HCT116 (cell line): ENCODE results near the gene NFKBIA. TPM values are rescaled to one million over a fixed set of nuclear protein-coding genes. Genes with fewer than 3 reads are reported as not detected.
A peak's percentile ranks its signal among the peaks of the same experiment; 100 is the strongest.

ENCODE experiments used
- ATAC-seq: fragments of 200-7000 bp; cut with Tn5 transposase; 2 replicates; pipeline ENCODE4 v1.9.1; 2020; ENCODE audit warnings: mild to moderate bottlenecking, moderate library complexity
- BruUV-seq: library from RNA; stranded (reverse); fragments of 400-500 nt; replicated peaks from 2 replicates; lab custom pipeline; 2021; lab: Mats Ljungman, UMichigan
- CTCF ChIA-PET: fragments of 300-600 bp; sonication (Branson Sonifier 250); formaldehyde crosslinking; loops from one replicate; lab custom pipeline; 2021; ENCODE audit warnings: antibody characterized with exemption; lab: Charles Lee
- POLR2A ChIA-PET: fragments of 300-600, 350-600 bp; sonication (Branson Sonifier 250); formaldehyde crosslinking; loops from one replicate; lab custom pipeline; 2021; ENCODE audit warnings: antibody characterized with exemption; lab: Charles Lee
- RAD21 ChIA-PET, 2 experiments: fragments of 300-600 bp; sonication (Branson Sonifier 250); formaldehyde crosslinking; loops; one replicate each; lab custom pipeline; 2023; ENCODE audit warnings: low total read pairs in 2 of 2; ENCODE audit not compliant: uncharacterized antibody in 2 of 2, unreplicated experiment in 2 of 2, low non-redundant PET in 1 of 2; lab: Charles Lee
- DNase-seq: peaks from one replicate; pipeline ENCODE4 v3.0.0-alpha.2; 2010; ENCODE audit warnings: low read depth, low spot score
- H2AFZ ChIP-seq: fragments of 200-600 bp; shearing (Covaris generic), sonication (generic); 2 replicates; pipeline ENCODE4 v1.6.1; 2017; ENCODE audit warnings: low read depth, mixed run types, mixed read lengths, antibody characterized with exemption, low read length; ENCODE audit not compliant: poor library complexity, severe bottlenecking
- H3K27ac ChIP-seq: 2 replicates; pipeline ENCODE4 v1.5.1; 2012; ENCODE audit warnings: low read depth, low read length
- H3K27me3 ChIP-seq: fragments of 200-600 bp; sonication (generic); 2 replicates; pipeline ENCODE4 v1.6.1; 2016; ENCODE audit warnings: mixed run types, low read length, mixed read lengths; ENCODE audit not compliant: insufficient read depth
- H3K36me3 ChIP-seq, 2 experiments: fragments of 200-500 bp in 1 of 2; fragments of 200-600 bp in 1 of 2; sonication (Bioruptor generic) in 1 of 2; sonication (generic) in 1 of 2; 2 replicates each; pipeline versions ENCODE4 v1.5.1 to v1.6.1; 2014 to 2016; ENCODE audit warnings: low read length in 2 of 2, inconsistent platforms in 1 of 2, mixed read lengths in 1 of 2, mixed run types in 1 of 2; ENCODE audit not compliant: insufficient read depth in 2 of 2, control insufficient read depth in 1 of 2
- H3K4me1 ChIP-seq, 2 experiments: fragments of 200-600 bp in 1 of 2; sonication (generic) in 1 of 2; 2 replicates each; pipeline versions ENCODE4 v1.5.1 to v1.6.1; 2012 to 2017; ENCODE audit warnings: low read length in 2 of 2, inconsistent platforms in 1 of 2, mild to moderate bottlenecking in 1 of 2, mixed read lengths in 1 of 2, mixed run types in 1 of 2, moderate library complexity in 1 of 2; ENCODE audit not compliant: insufficient read depth in 2 of 2, control insufficient read depth in 1 of 2
- H3K4me2 ChIP-seq: fragments of 200-600 bp; sonication (generic); 2 replicates; pipeline ENCODE4 v1.6.1; 2017; ENCODE audit warnings: mixed run types, low read length, mixed read lengths
- H3K4me3 ChIP-seq, 2 experiments: fragments of 200-600 bp in 1 of 2; sonication (generic) in 1 of 2; replicated peaks in 1 of 2; 2 replicates each; pipeline ENCODE4 v1.5.1; 2011 to 2016; ENCODE audit warnings: low read length in 2 of 2, control low read depth in 1 of 2, low read depth in 1 of 2, mild to moderate bottlenecking in 1 of 2, mixed read lengths in 1 of 2, mixed run types in 1 of 2
- H3K79me2 ChIP-seq: fragments of 200-600 bp; sonication (generic); 2 replicates; pipeline ENCODE4 v1.6.1; 2017; ENCODE audit warnings: mild to moderate bottlenecking, mixed run types, low read length, moderate library complexity, mixed read lengths; ENCODE audit not compliant: insufficient read depth
- H3K9ac ChIP-seq: fragments of 200-600 bp; sonication (generic); 2 replicates; pipeline ENCODE4 v1.6.1; 2016; ENCODE audit warnings: low read length, mixed read lengths
- H3K9me2 ChIP-seq: fragments of 200-600 bp; sonication (generic), shearing (Covaris generic); 2 replicates; pipeline ENCODE4 v1.6.1; 2017; ENCODE audit warnings: mixed run types, mild to moderate bottlenecking, moderate library complexity; ENCODE audit not compliant: insufficient read depth
- H3K9me3 ChIP-seq, 2 experiments: fragments of 200-500 bp in 1 of 2; fragments of 200-600 bp in 1 of 2; sonication (Bioruptor generic) in 1 of 2; sonication (generic) in 1 of 2; 2 replicates each; pipeline ENCODE4 v1.6.1; 2014 to 2017; ENCODE audit warnings: low read length in 2 of 2, mixed read lengths in 2 of 2, inconsistent platforms in 1 of 2, low read depth in 1 of 2, mild to moderate bottlenecking in 1 of 2, mixed run types in 1 of 2, moderate library complexity in 1 of 2; ENCODE audit not compliant: control insufficient read depth in 1 of 2, insufficient read depth in 1 of 2
- H4K20me1 ChIP-seq: fragments of 200-600 bp; sonication (generic), shearing (Covaris generic); 2 replicates; pipeline ENCODE4 v1.6.1; 2017; ENCODE audit warnings: mixed run types, mild to moderate bottlenecking, moderate library complexity; ENCODE audit not compliant: insufficient read depth
- CBX3 ChIP-seq: IDR thresholded peaks from 2 replicates; pipeline ENCODE4 v1.6.1; 2012; ENCODE audit warnings: low read depth
- CEBPB ChIP-seq: IDR thresholded peaks from 2 replicates; pipeline ENCODE4 v1.6.1; 2012; ENCODE audit warnings: low read depth
- EGR1 ChIP-seq: IDR thresholded peaks from 2 replicates; pipeline ENCODE4 v1.6.1; 2012; ENCODE audit warnings: low read depth
- EZH2phosphoT487 ChIP-seq: fragments of 200-600 bp; IDR thresholded peaks from 2 replicates; pipeline ENCODE4 v1.6.1; 2018; ENCODE audit warnings: antibody characterized with exemption, borderline replicate concordance
- FOSL1 ChIP-seq: IDR thresholded peaks from 2 replicates; pipeline ENCODE4 v1.6.1; 2012; ENCODE audit warnings: low read depth
- POLR2A ChIP-seq: IDR thresholded peaks from 2 replicates; pipeline ENCODE4 v1.7.0; 2011; ENCODE audit warnings: borderline replicate concordance; ENCODE audit not compliant: insufficient read depth, insufficient read length; ENCODE audit errors: extremely low read depth
- POLR2AphosphoS5 ChIP-seq: IDR thresholded peaks from 2 replicates; pipeline ENCODE4 v1.6.1; 2011; ENCODE audit warnings: mild to moderate bottlenecking, low read depth, low read length, moderate library complexity
- RAD21 ChIP-seq: IDR thresholded peaks from 2 replicates; pipeline ENCODE4 v1.6.1; 2012; ENCODE audit warnings: low read depth, mild to moderate bottlenecking
- SIN3A ChIP-seq: IDR thresholded peaks from 2 replicates; pipeline ENCODE4 v1.6.1; 2012; ENCODE audit warnings: low read depth
- SP1 ChIP-seq: IDR thresholded peaks from 2 replicates; pipeline ENCODE4 v1.6.1; 2012; ENCODE audit warnings: low read depth
- YY1 ChIP-seq: IDR thresholded peaks from 2 replicates; pipeline ENCODE4 v1.6.1; 2011; ENCODE audit warnings: low read length, low read depth, moderate library complexity, mild to moderate bottlenecking; ENCODE audit not compliant: insufficient replicate concordance; ENCODE audit errors: extremely low read depth
- ZFX ChIP-seq: fragments of 450-650 bp; IDR thresholded peaks from 2 replicates; pipeline ENCODE4 v1.6.1; 2017
- ZNF274 ChIP-seq: fragments of 200-500 bp; sonication (Bioruptor generic); IDR thresholded peaks from 2 replicates; pipeline ENCODE4 v1.6.1; 2014; ENCODE audit warnings: mild to moderate bottlenecking, low read depth, low read length, inconsistent platforms
- intact Hi-C: fragments of 100-400 bp; cut with micrococcal nuclease; formaldehyde crosslinking; loops from 2 replicates; pipeline ENCODE4 v1.10.0; 2022
- total RNA-seq: library from RNA; stranded (reverse); gene quantifications from one replicate; pipeline ENCODE4 v1.2.1, GENCODE V29; 2021; ENCODE audit not compliant: unreplicated experiment
- TF ChIP-seq, protein P1 (sequence below), 3 experiments: fragments of 200-600 bp in 1 of 3; sonication (generic) in 1 of 3; IDR thresholded peaks in 2 of 3; conservative IDR thresholded peaks in 1 of 3; 2 replicates each; pipeline ENCODE4 v1.5.1; 2012 to 2017; ENCODE audit warnings: low read depth in 2 of 3, low read length in 2 of 3, antibody characterized with exemption in 1 of 3, borderline replicate concordance in 1 of 3, control low read depth in 1 of 3, mild to moderate bottlenecking in 1 of 3, mixed read lengths in 1 of 3, mixed run types in 1 of 3, moderate library complexity in 1 of 3; ENCODE audit not compliant: insufficient read depth in 1 of 3
- TF ChIP-seq, protein P2 (sequence below): IDR thresholded peaks from 2 replicates; pipeline ENCODE4 v1.6.1; 2012
- TF ChIP-seq, protein P3 (sequence below): IDR thresholded peaks from 2 replicates; pipeline ENCODE4 v1.6.1; 2012
- TF ChIP-seq, protein P4 (sequence below): IDR thresholded peaks from 2 replicates; pipeline ENCODE4 v1.6.1; 2012; ENCODE audit warnings: low read depth
- TF ChIP-seq, protein P5 (sequence below): IDR thresholded peaks from 2 replicates; pipeline ENCODE4 v1.6.1; 2011; ENCODE audit warnings: mild to moderate bottlenecking, low read length, moderate library complexity; ENCODE audit not compliant: insufficient replicate concordance; ENCODE audit errors: extremely low read depth

Gene NFKBIA
- total RNA-seq, 1 experiment from 2014 or later = 42.6 TPM

DNA sequence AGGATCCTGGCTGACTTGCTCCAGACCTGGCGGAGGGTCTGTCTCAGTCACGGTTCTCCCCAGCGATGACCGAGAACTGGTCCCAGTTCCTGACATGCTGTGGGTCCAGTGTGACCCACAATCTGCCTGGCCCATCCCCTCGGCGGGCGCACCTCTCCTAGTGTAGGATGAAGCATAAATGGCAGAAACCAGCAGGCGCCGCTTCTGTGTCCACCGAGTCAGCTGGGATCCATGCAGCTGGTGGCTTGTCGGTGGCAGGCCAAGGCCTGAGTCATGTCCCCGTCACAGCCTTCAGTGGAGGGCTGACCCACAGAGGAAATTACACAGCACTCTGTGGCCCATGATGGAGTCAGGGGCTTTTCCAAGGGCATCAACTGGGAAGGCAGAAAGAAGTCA is 38.5 kb downstream of the NFKBIA start:
- no peaks in the 10 kb centered on the region for H3K79me2 ChIP-seq
- H3K27ac ChIP-seq = peak overlapping the region; percentile 31; the same call in 1 of the 2 replicates
- ChIA-PET POLR2A (interaction anchor here (0.9 to 1.7 kb wide), 3 partner anchors 8 to 74 kb away, joined by 4 to 8 read pairs (median 7); partner anchors contain the start of genes NFKBIA and PSMA6), CTCF (interaction anchor here (1.4 kb wide), 1 partner anchor 8 kb away, joined by 3 read pairs; no protein-coding TSS in a partner anchor), RAD21 (interaction anchor here in 1 of 2 experiments (0.6 to 1.0 kb wide), 2 partner anchors 15 to 38 kb away, joined by 3 read pairs; no protein-coding TSS in a partner anchor)
- H3K36me3 ChIP-seq = no peaks in the 10 kb centered on the region
- DNase-seq = no peak
- TF ChIP-seq POLR2AphosphoS5 = no peak
- TF ChIP-seq, protein P1, sequence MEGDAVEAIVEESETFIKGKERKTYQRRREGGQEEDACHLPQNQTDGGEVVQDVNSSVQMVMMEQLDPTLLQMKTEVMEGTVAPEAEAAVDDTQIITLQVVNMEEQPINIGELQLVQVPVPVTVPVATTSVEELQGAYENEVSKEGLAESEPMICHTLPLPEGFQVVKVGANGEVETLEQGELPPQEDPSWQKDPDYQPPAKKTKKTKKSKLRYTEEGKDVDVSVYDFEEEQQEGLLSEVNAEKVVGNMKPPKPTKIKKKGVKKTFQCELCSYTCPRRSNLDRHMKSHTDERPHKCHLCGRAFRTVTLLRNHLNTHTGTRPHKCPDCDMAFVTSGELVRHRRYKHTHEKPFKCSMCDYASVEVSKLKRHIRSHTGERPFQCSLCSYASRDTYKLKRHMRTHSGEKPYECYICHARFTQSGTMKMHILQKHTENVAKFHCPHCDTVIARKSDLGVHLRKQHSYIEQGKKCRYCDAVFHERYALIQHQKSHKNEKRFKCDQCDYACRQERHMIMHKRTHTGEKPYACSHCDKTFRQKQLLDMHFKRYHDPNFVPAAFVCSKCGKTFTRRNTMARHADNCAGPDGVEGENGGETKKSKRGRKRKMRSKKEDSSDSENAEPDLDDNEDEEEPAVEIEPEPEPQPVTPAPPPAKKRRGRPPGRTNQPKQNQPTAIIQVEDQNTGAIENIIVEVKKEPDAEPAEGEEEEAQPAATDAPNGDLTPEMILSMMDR (IDR thresholded peaks at IDR 0.05 in 2 of 3, conservative IDR thresholded peaks at IDR 0.05 in 1 of 3; ENCODE audit: borderline replicate concordance in 1 of 3, insufficient read depth in 1 of 3, low read depth in 2 of 3, low read length in 2 of 3) = no peak
- TF ChIP-seq CEBPB = no peak
- TF ChIP-seq EGR1 = no peak
- no peak for TF ChIP-seq CBX3
- TF ChIP-seq, protein P2, sequence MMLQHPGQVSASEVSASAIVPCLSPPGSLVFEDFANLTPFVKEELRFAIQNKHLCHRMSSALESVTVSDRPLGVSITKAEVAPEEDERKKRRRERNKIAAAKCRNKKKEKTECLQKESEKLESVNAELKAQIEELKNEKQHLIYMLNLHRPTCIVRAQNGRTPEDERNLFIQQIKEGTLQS = no peak
- TF ChIP-seq FOSL1 = no peak
- no peak for TF ChIP-seq SIN3A
- no peak for TF ChIP-seq ZFX
- TF ChIP-seq, protein P3, sequence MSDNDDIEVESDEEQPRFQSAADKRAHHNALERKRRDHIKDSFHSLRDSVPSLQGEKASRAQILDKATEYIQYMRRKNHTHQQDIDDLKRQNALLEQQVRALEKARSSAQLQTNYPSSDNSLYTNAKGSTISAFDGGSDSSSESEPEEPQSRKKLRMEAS = no peak
- TF ChIP-seq YY1 = no peak
- no peak for TF ChIP-seq SP1
- TF ChIP-seq, protein P4, sequence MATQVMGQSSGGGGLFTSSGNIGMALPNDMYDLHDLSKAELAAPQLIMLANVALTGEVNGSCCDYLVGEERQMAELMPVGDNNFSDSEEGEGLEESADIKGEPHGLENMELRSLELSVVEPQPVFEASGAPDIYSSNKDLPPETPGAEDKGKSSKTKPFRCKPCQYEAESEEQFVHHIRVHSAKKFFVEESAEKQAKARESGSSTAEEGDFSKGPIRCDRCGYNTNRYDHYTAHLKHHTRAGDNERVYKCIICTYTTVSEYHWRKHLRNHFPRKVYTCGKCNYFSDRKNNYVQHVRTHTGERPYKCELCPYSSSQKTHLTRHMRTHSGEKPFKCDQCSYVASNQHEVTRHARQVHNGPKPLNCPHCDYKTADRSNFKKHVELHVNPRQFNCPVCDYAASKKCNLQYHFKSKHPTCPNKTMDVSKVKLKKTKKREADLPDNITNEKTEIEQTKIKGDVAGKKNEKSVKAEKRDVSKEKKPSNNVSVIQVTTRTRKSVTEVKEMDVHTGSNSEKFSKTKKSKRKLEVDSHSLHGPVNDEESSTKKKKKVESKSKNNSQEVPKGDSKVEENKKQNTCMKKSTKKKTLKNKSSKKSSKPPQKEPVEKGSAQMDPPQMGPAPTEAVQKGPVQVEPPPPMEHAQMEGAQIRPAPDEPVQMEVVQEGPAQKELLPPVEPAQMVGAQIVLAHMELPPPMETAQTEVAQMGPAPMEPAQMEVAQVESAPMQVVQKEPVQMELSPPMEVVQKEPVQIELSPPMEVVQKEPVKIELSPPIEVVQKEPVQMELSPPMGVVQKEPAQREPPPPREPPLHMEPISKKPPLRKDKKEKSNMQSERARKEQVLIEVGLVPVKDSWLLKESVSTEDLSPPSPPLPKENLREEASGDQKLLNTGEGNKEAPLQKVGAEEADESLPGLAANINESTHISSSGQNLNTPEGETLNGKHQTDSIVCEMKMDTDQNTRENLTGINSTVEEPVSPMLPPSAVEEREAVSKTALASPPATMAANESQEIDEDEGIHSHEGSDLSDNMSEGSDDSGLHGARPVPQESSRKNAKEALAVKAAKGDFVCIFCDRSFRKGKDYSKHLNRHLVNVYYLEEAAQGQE = no peak
- TF ChIP-seq, protein P5, sequence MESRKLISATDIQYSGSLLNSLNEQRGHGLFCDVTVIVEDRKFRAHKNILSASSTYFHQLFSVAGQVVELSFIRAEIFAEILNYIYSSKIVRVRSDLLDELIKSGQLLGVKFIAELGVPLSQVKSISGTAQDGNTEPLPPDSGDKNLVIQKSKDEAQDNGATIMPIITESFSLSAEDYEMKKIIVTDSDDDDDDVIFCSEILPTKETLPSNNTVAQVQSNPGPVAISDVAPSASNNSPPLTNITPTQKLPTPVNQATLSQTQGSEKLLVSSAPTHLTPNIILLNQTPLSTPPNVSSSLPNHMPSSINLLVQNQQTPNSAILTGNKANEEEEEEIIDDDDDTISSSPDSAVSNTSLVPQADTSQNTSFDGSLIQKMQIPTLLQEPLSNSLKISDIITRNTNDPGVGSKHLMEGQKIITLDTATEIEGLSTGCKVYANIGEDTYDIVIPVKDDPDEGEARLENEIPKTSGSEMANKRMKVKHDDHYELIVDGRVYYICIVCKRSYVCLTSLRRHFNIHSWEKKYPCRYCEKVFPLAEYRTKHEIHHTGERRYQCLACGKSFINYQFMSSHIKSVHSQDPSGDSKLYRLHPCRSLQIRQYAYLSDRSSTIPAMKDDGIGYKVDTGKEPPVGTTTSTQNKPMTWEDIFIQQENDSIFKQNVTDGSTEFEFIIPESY = no peak
- TF ChIP-seq RAD21 = no peak
- TF ChIP-seq POLR2A = no peak
- TF ChIP-seq EZH2phosphoT487 = no peak
- TF ChIP-seq ZNF274 = no peak
- H3K9me3 ChIP-seq = no peaks in the 10 kb centered on the region; a peak in 1 of 4 replicates
- BruUV-seq = no TSS peak
- H2AFZ ChIP-seq = no peak overlapping the region
- H3K4me3 ChIP-seq = no peak overlapping the region
- no peaks in the 10 kb centered on the region for H4K20me1 ChIP-seq
- no peak for ATAC-seq
- intact Hi-C loops = no loop called here
- peaks cover 12 to 31% of the 10 kb centered on the region in 2 experiments for H3K4me1 ChIP-seq
- H3K4me2 ChIP-seq = peak overlapping the region; percentile 63
- H3K9ac ChIP-seq = no peak overlapping the region
- H3K9me2 ChIP-seq = no peaks in the 10 kb centered on the region
- H3K27me3 ChIP-seq = no peaks in the 10 kb centered on the region
